Kidney (tissue), 2 donors: ENCODE data around the gene DDA1. TPM values are rescaled to one million over a fixed set of nuclear protein-coding genes. Genes with fewer than 3 reads are reported as not detected.

Experiments used
- polyA plus RNA-seq: library from polyadenylated mRNA; stranded (reverse); fragments of 350-450 nt; fragmentation: Illumina TruSeq; extraction: RNeasy Lipid Tissue Mini Kit (QIAGEN cat#74804); gene quantifications from one replicate; pipeline ENCODE4 v1.2.3, GENCODE V29; 2014; ENCODE audit warnings: low read depth, low replicate concordance; ENCODE audit not compliant: insufficient read depth
- total RNA-seq: library from RNA; stranded (reverse); fragmentation: NEBNext Ultra II Directional; extraction: Animal tissue kit (Norgen Biotek cat#: 25700); gene quantifications from one replicate; pipeline ENCODE4 v1.2.1, GENCODE V29; 2021
- donor health status: DM: yes; HTN: yes; CAD: no.

Gene DDA1
- total and polyA plus RNA-seq, 2 donors from 2014 or later, result 27.7 to 35.9 TPM

Other genes with a start within 250 kb of the DDA1 start
- 6.9 TPM for gene HAUS8, start 234.1 kb upstream of the DDA1 start, total RNA-seq
- gene HAUS8, start 234.1 kb upstream of the DDA1 start, polyA plus RNA-seq, result 5.2 TPM
- gene MYO9B, start 233.8 kb upstream of the DDA1 start, total RNA-seq, result 68.1 TPM
- gene MYO9B, start 233.8 kb upstream of the DDA1 start, polyA plus RNA-seq, result 14.7 TPM
- 26.0 TPM for gene USE1, start 94.2 kb upstream of the DDA1 start, total RNA-seq
- 52.6 TPM for gene USE1, start 94.2 kb upstream of the DDA1 start, polyA plus RNA-seq
- gene OCEL1, start 83.3 kb upstream of the DDA1 start, total RNA-seq, result 35.3 TPM
- gene OCEL1, start 83.3 kb upstream of the DDA1 start, polyA plus RNA-seq, result 80.1 TPM
- 46.8 TPM for gene NR2F6, start 63.6 kb upstream of the DDA1 start, total RNA-seq
- 60.2 TPM for gene NR2F6, start 63.6 kb upstream of the DDA1 start, polyA plus RNA-seq
- gene USHBP1, start 44.8 kb upstream of the DDA1 start, total RNA-seq, result 8.9 TPM
- 7.2 TPM for gene USHBP1, start 44.8 kb upstream of the DDA1 start, polyA plus RNA-seq
- 69.4 TPM for gene BABAM1, start 42.1 kb upstream of the DDA1 start, total RNA-seq
- 105 TPM for gene BABAM1, start 42.1 kb upstream of the DDA1 start, polyA plus RNA-seq
- gene ANKLE1, start 27.7 kb upstream of the DDA1 start, total RNA-seq, result 0.54 TPM
- gene ANKLE1, start 27.7 kb upstream of the DDA1 start, polyA plus RNA-seq, result not detected
- gene ABHD8, start 6.1 kb upstream of the DDA1 start, total RNA-seq, result 9.6 TPM
- 20.0 TPM for gene ABHD8, start 6.1 kb upstream of the DDA1 start, polyA plus RNA-seq
- gene MRPL34, start 3.7 kb upstream of the DDA1 start, total RNA-seq, result 59.3 TPM
- 369 TPM for gene MRPL34, start 3.7 kb upstream of the DDA1 start, polyA plus RNA-seq
- gene ANO8, start 25.3 kb downstream of the DDA1 start, total RNA-seq, result 12.1 TPM
- 3.0 TPM for gene ANO8, start 25.3 kb downstream of the DDA1 start, polyA plus RNA-seq
- gene GTPBP3, start 28.0 kb downstream of the DDA1 start, total RNA-seq, result 20.4 TPM
- gene GTPBP3, start 28.0 kb downstream of the DDA1 start, polyA plus RNA-seq, result 11.0 TPM
- gene PLVAP, start 67.8 kb downstream of the DDA1 start, total RNA-seq, result 195 TPM
- gene PLVAP, start 67.8 kb downstream of the DDA1 start, polyA plus RNA-seq, result 148 TPM
- gene CCDC194, start 84.6 kb downstream of the DDA1 start, total RNA-seq, result 0.57 TPM
- gene CCDC194, start 84.6 kb downstream of the DDA1 start, polyA plus RNA-seq, result not detected
- 89.6 TPM for gene BST2, start 96.1 kb downstream of the DDA1 start, total RNA-seq
- gene BST2, start 96.1 kb downstream of the DDA1 start, polyA plus RNA-seq, result 250 TPM
- gene MVB12A, start 110.5 kb downstream of the DDA1 start, total RNA-seq, result 57.6 TPM
- 88.3 TPM for gene MVB12A, start 110.5 kb downstream of the DDA1 start, polyA plus RNA-seq
- 0.13 TPM for gene TMEM221, start 139.1 kb downstream of the DDA1 start, total RNA-seq
- not detected for gene TMEM221, start 139.1 kb downstream of the DDA1 start, polyA plus RNA-seq
- gene NXNL1, start 151.4 kb downstream of the DDA1 start, total RNA-seq, result not detected
- not detected for gene NXNL1, start 151.4 kb downstream of the DDA1 start, polyA plus RNA-seq
- 21.9 TPM for gene SLC27A1, start 161.0 kb downstream of the DDA1 start, total RNA-seq
- 16.9 TPM for gene SLC27A1, start 161.0 kb downstream of the DDA1 start, polyA plus RNA-seq
- gene PGLS, start 202.1 kb downstream of the DDA1 start, total RNA-seq, result 75.5 TPM
- 105 TPM for gene PGLS, start 202.1 kb downstream of the DDA1 start, polyA plus RNA-seq
- 66.2 TPM for gene COLGALT1, start 246.1 kb downstream of the DDA1 start, total RNA-seq
- gene COLGALT1, start 246.1 kb downstream of the DDA1 start, polyA plus RNA-seq, result 23.6 TPM